HG03457 (cell line): ENCODE data around the gene NUP210.

ENCODE experiments used
- ATAC-seq: cut with Tn5 transposase; IDR thresholded peaks from one replicate; pipeline ENCODE4 v1.9.1; 2021; ENCODE audit warnings: moderate number of reproducible peaks; ENCODE audit not compliant: unreplicated experiment

Gene NUP210

DNA sequence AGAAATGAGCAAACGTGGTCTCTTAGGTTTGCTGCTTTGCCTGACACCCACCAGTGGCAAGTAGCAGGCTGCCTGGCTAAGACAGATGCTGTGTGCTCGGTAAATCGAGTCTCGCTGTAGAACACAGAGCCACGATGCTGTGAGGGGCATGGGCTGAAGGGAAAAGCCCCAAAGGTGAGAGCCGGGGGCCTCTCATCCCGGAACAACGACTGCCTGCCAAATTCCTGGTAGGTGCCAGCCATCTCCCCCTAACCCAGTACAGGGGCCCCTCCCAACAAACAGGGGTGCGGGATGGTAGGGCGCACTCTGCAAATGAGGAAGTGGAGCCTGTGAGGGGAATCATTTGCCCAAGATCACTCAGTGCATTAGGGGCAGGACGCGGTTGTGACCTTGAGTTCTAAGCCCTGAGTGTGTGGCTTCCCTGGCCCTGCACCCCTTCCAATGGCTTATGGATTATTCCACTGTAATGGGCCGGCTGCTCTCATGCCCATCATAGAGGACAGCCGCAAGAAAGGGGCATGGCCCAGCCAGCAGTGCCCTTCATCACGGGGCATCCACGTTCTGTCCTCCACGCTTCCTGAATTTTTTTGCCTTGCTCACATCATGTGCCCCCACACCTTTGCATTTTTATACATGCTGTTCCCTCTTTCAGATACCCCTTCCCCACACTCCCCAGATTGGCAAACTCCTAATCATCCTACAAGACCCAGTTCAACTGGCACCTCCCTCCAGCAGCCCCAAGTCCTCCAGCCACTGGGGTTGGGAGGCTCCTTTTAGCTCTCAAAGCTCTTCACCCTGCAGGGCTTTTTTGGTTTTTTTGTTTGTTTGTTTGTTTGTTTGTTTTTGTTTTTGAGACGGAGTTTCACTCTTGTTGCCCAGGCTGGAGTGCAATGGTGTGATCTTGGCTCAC lies 125.4 kb downstream of the NUP210 start:
- ATAC-seq: no peak

DNA sequence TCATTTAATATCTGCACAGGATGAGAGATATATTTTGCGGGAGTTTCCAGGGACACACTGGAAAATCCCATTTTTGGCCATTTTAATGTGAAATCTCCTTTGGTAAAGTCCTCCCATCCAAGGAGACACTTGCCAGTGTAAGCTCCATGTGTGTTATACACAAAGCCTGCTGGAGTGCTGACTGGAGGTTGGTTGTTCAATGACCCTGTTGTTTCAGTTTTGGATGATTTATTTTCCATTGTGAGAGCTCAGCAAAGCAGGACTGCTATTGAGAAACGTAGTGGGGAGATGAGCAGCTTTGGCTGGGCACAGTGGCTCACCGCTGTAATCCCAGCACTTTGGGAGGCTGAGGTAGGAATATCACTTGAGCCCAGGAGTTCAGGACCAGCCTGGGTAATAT lies 127.7 kb downstream of the NUP210 start:
- ATAC-seq: no peak

DNA sequence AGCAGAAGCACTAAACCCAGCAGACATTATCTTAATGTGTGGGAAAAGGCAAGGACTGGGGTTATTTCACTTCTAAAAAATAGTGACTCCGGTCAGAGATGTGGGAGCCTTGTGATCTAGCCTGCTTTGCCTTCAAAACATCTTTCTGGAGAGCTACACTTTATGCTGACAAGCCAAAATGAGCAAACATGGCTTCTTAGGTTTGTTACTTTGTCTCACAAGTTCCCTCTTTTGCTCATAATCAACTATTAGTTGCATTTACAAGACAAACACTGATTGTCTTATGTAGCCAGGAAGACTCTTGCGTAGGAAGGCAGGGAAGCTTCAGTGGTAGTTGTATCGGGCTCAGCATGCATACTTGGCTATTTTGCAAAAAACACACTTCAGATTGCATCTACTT lies 129.2 kb downstream of the NUP210 start:
- no peak for ATAC-seq

DNA sequence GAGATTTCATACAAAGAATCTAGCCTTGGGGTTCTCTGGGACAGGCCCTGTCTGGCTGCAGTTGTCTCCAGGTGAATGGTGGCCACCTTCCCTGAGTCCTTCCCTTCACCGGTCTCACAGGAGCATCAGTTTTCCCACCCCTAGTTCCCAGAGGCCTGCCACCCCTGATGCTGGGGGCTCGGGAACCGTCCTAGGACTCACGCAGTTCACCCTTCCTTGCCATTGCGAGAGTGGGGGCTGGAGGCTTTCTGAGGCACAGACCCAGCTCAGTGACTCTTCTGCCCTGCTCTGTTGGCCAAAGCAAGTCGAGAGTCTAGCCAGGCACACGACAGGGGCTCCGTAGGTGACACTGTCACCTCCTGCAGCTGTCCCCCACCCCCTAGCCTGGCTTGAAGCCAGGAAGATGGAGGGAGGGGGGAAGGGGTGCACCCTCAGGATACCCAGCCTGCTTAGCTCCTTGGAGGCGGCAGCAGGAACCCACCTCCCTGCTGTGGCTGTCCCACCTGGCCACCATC lies 130.3 kb downstream of the NUP210 start:
- ATAC-seq: no peak

DNA sequence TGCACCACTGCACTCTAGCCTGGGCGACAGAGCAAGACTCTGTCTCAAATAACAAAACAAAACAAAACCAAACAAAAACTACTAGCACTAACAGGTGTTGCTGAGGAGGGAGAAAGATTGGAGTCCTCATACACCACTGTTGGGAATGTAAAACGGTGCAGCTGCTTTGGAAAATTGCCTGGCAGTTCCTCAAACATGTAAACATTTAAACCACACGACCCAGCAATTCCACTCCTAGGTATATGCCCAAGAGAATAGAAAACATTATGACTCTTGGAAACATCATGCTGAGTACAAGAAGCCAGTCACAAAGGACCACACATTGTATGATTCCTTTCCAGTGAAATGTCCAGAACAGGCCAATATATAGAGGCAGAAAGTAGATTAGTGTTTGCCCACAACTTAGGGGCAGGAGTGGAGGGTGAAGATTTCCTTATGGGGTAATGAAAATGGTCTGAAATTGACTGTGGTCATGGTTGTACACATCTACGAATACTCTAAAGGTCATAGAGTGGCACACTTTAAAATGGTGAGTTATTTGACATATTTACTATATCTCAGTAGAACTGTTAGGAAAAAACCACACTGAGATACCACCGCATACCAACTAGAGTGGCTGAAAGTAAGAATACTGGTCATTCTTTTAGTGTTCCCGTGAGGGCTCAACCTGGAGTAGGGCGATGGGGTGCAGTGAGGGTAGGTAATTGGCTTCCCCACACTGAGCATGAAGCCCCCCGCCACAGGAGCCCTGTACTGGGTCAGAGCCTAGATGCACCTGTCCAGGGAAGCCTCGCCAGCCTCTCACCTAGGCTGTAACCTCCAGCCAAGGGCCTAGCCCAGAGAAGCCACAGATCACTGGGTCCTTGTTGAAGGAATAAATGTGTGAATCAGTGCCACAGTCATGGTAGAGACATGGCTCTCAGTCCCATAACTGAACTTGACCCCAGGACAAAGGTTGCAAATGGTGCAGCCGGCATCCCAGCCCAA lies 131.1 kb downstream of the NUP210 start:
- ATAC-seq: no peak

DNA sequence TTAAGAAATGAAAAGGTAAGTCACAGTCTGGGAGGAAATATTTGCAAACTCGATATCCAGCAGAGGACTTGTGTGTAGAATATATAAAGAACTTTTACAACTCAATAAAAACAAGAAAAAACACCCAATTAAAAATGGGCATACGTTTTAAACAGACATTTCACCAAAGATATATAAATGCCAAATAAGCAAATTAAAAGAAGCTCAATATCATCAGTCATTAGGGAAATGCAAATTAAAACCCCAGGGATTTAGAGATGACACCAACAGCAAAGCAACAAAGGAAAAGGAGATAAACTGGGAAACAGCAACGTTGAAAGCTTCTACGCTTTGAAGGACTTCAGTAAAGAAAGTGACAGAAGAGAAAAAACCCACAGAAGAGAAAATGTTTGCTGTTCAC lies 132.3 kb downstream of the NUP210 start:
- ATAC-seq: no peak

DNA sequence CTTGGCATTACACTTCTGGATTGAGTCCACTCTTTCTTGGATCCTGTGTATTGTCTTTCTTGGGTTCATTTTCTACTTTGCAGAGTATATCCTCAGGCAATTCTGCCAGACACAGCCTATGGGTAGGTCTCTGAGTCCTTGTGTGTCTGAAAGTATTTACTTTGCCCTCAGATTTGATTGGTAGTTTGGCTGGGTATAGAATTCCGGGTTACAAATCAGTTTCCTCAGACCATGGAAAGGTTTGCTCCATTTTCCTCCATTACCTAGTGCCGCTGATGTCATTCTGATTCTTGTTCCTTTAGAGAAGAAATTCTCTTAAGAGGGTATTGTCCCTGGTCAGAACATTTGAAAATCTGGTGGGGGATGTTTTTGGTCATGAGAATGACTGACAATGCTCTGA lies 133.2 kb downstream of the NUP210 start:
- no peak for ATAC-seq

DNA sequence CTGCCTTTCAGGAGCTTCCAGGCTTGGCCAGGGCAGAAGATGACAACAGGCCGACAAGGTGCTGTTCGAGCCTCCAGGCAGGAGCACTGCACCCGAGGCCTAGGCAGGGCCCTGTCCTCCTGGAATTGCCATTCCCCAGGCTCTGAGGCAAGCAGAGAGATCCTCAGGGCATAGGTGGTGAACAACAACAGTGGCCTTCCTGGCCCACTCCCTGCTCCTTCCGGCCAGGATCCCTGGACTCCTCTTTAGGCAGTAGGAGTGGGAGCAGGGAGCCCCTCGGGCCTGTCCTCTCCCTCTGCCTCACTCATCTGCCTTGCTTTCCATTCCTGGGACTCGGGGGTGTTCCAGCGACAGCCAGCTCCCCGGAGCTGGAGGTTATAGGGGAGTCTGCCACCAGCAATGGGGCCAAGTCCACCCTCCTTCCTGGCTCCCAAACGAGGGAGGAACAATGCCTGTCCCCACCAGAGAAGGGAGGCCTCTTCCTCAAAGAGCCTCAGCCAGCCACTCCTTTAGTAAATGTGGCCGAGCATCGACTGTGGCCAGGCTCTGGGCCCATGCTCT lies 135.0 kb downstream of the NUP210 start:
- no peak for ATAC-seq

DNA sequence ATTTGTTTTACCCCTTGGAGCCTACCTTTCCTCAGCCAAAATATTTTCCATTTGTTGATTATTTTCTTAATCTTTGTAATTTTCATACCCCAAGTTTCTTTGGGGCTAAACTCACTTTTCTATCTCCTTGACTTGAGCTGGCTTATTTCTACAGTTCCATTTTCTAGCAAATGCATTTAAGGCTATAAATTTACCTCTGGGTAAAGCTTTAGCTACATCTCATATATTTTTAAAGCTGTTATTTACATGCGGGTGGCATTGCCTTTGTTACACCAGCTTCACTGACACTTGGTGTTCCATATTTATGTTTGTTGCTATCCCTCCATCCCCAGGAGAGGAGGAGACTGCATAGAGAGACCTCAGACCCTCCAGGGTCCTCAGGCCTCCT lies 136.3 kb downstream of the NUP210 start:
- no peak for ATAC-seq

DNA sequence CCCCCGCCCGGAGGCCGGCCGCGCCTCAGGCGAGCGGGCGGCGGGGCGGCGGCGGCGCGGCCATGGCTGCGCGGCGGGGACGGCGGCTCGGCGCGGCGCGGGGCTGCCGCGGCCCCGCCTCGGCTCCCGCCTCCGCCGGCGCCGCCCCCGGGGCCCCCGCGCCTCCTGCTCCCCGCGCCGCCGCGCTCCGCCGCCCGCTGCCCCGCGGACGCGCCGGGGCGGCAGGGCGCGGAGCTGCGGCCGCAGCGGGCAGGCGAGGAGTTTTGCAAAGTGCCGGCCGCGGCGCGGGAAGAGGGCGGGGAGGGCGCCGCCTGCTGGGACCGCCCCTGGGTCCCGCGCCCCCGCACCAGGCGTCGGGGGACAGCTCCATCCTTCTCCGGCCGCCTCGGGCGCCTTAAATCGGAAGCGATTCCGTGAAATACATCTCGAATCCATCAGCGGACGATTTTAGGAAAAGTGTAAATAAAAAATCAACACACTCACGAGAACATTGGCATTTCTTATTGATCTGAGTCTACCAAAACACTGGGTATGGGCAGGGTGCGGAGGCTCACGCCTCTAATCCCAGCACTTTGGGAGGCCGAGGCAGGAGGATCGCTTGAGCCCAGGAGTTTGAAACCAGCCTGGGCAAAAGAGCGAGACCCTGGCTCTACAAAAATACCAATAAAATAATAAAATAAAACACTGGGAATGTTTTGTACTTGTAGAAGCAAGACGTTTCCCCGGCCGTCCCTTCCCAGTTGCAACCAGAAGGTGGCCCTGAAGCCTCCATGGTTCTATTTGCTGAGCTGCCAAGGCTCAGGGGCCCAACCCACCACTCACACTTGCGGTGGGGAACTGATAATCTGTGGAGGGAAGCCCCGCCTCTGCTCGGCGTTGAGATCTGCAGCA lies 136.9 kb downstream of the NUP210 start:
- ATAC-seq: no peak

DNA sequence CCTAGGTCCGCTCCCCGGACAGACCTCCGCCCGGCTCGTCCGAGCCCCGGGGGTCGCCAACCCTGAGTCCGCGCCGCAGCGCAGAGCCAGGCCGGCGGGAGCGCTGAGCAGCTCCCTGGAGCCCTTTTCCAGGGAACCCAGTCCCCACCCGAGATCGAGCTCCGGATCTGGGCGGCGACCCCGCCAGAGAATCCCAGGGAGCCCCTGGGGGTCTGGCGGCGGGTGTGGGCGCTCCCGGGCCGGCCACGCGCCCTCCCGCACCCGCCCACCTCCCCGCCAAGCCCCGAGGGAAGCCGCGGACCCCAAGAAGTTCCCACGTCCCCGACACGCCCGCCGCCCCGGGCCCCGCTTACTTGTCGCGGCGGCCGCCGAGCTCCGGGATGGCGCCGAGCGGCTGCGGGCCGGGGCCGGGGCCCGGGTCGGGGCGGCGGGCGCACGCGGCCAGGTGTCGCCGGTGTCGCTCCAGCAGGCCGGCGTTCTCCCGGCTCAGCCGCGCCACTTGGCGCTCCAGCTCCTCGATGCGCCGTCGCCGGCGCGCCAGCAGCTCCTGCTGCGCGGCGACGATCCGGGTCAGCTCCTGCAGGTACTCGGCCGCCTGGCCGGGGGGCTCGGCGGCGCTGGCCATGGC lies 137.7 kb downstream of the NUP210 start:
- ATAC-seq: no peak

DNA sequence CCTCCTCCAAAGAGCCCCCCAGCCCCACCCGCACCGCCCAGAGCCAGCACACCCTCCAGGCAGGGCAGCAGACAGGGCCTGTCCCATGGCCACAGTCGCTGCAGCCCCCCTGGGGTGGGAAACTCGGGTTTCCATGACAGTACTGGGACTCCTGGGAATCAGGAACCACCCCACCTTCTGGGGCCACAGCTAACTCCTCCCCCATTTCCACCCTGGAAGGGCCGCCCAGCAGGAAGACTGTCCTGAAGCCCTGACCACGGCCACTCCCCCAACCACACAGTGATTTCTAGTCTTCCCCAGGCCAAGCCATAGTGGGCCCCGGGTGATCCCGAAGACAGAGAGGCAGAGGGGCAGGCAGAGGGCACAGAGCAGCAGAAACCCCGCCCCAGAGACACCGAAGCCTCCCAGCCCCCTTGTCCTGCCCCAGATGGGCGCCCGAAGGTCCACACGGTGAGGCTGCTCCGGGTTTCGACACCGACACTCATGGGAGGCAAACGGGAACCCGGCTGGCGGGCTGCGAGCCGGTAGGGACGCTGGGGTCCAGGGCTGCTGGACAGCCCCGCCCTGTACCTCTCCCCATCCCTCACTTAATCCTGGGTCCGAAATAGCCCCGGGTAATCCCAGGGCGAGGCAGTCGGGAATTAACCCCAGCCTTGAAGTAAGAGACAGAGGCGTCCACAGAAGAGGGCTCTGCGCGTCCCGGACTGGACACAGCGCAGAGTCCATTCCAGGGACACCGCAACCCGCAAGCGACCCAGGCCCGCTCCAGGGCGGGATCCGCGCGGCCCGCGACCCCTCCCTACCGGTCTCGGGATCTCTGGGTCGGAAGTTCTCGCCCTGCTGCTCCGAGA lies 138.4 kb downstream of the NUP210 start:
- ATAC-seq: no peak

DNA sequence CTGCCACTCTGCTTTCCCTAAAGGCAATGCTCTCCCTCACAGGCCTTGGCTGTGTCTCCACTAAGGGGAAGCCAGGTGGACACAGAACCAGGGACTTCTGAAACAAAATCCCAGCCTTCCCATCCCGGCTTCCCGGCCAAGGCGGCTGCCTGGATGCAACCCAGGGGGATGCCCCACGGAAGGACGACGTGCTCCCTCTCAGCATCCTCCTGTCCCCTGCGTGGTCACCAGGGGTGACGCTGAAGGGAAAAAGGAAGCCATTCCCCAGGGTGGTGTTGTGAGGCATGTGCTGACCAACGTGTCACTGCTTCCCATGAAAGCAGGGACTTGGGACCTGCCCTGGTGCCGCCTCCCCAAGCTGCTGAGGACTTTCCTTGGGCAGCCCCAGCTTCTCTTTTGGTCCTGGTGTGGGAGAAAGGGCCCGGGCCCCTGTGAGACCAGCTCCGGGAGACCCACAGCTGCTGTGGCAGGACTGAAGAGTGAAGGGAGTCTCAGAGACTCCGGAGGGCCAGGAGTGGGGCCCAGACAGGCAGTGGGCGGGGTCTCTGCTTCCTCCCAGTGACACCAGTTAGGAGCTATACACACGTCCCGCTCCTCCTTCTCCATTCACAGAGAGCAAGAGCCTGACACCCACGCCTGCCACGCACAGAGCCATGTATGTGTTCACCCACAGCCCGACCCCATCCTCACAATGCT lies 139.2 kb downstream of the NUP210 start:
- ATAC-seq: no peak

DNA sequence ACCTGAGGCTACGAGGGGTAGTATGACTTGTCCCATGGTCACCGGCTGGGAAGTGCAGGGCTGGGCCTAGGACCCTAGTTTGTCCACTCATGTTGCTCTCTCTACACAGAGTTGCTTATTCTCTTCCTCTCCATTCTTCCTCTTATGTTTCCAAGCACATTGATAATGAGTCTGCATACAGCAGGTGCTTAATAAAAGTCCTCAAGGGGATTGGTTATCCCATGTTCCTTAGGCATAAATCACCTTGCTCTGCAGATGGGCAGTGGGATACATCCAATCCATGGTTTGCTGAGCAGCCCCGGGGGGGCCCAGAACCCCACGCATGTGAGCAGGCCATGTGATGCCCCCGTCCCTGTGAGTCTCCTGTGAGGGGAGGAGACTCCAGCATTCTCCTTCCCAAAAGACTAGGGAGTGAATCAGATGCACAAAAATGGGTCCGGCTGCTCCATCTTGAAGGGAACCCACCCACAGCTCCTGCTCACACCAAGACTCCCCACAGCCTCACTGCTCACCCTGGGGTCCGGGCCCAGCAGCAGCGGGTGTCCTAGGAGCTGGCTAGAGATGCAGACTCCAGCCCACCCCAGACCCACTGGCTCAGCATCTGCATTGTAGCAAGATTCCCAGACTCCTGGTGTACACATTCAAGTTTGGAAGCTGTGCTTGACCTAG lies 139.9 kb downstream of the NUP210 start:
- no peak for ATAC-seq

DNA sequence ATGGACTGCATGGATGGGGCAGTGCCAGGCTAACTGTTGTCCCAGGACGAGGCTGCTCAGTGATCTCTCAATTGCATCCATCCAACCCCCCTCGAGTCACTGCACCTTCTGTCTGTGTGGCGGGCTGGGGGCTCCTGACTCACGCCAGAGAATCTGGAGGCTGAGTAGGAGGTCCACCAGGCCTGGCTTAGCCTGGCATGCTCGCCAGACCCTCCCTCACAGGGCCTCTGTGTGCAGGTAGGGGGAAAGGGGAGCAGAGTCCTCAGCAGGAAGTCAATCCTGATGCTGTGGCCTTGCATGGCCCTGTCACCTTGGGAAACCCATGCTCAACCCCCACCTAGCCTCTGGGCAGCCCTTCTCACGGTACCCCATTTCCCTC lies 140.6 kb downstream of the NUP210 start:
- no peak for ATAC-seq

DNA sequence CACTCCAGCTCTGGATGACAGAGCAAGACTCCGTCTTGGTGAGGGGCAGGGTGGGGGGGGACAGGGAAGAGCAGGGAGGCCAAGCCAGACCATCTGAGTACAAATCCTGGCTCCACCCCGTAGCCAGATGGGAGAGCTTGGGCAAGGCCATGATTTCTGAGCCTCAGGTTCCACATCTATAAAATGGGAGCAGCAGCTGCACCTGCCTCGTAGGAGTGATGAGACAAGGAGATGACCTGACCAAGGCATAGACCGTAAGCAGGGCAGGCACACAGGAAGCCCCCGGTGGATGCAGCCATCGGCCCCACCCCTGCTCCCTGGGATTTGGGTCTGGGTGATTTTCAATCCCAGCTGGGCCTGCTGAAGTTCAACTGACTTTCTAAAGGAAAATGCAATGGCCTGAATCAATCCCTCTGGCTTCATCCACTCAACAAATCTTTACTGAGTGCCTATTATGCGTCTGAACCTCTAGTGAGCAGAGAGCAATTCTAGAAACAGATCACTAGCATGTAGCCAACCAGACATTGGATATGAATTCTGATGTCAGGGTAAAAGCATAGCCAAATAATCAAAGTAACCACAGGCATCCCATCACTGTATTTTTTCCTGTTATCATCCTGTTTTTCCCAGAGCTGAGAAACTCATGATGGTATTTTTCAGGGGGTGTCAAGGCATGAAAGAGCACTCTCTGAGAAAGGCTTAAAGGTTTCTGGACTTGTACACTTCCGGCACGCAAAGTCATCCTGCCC lies 141.2 kb downstream of the NUP210 start:
- no peak for ATAC-seq
